HG03108 (cell line): ENCODE data around the gene PDE4B.

Source experiments
- ATAC-seq: cut with Tn5 transposase; IDR thresholded peaks from one replicate; pipeline ENCODE4 v1.9.1; 2021; ENCODE audit warnings: moderate library complexity; ENCODE audit not compliant: unreplicated experiment

Gene PDE4B

GRCh38 chr1:65880611-65881010 is 87.9 kb downstream of the PDE4B start:
- no peak for ATAC-seq

GRCh38 chr1:65881067-65881594 is 88.4 kb downstream of the PDE4B start:
- ATAC-seq = no peak

GRCh38 chr1:65882076-65882475 is 89.4 kb downstream of the PDE4B start:
- no peak for ATAC-seq

- ATAC-seq = no peak
These were observed 96.7 kb downstream of the PDE4B start for GRCh38 chr1:65889441-65889840.

GRCh38 chr1:65890201-65890843 is 97.6 kb downstream of the PDE4B start:
- ATAC-seq = no peak

GRCh38 chr1:65894738-65895605 is 102.3 kb downstream of the PDE4B start:
- ATAC-seq = peak; percentile 95

- no peak for ATAC-seq
These were observed 104.0 kb downstream of the PDE4B start for GRCh38 chr1:65896721-65897120.

- no peak for ATAC-seq
These were observed 104.8 kb downstream of the PDE4B start for GRCh38 chr1:65897485-65897884.

GRCh38 chr1:65904681-65905083 is 112.0 kb downstream of the PDE4B start:
- ATAC-seq = no peak

GRCh38 chr1:65910432-65910831 is 117.7 kb downstream of the PDE4B start:
- no peak for ATAC-seq

- ATAC-seq = no peak
These were observed 119.0 kb downstream of the PDE4B start for GRCh38 chr1:65911679-65912078.

GRCh38 chr1:65918564-65918963 is 125.9 kb downstream of the PDE4B start:
- ATAC-seq = no peak

GRCh38 chr1:65921446-65921845 is 128.8 kb downstream of the PDE4B start:
- ATAC-seq = no peak

GRCh38 chr1:65924471-65924870 is 131.8 kb downstream of the PDE4B start:
- no peak for ATAC-seq

GRCh38 chr1:65938506-65938905 is 145.8 kb downstream of the PDE4B start:
- ATAC-seq = no peak

GRCh38 chr1:65939191-65939590 is 146.5 kb downstream of the PDE4B start:
- ATAC-seq = no peak

GRCh38 chr1:65939636-65940035 is 146.9 kb downstream of the PDE4B start:
- ATAC-seq = no peak

- ATAC-seq = no peak
These were observed 147.4 kb downstream of the PDE4B start for GRCh38 chr1:65940126-65940525.

- no peak for ATAC-seq
These were observed 149.8 kb downstream of the PDE4B start for GRCh38 chr1:65942476-65942875.

- ATAC-seq = no peak
These were observed 153.7 kb downstream of the PDE4B start for GRCh38 chr1:65946376-65946775.

GRCh38 chr1:65946960-65947359 is 154.3 kb downstream of the PDE4B start:
- no peak for ATAC-seq

GRCh38 chr1:65948609-65949229 is 156.0 kb downstream of the PDE4B start:
- ATAC-seq = peak; percentile 66
